GM23338 (cell line): ENCODE results near the gene CST9. TPM values are rescaled to one million over a fixed set of nuclear protein-coding genes. Genes with fewer than 3 reads are reported as not detected.

Experiments
- ATAC-seq: fragments of 200-7000 bp; cut with Tn5 transposase; 3 replicates; pipeline ENCODE4 v1.9.1; 2020
- DNase-seq: peaks from one replicate; pipeline ENCODE4 v3.0.0-alpha.2; 2015; ENCODE audit warnings: low spot score
- H2AFZ ChIP-seq: fragments of 200-600 bp; sonication (generic); 2 replicates; pipeline ENCODE4 v1.8.0; 2016; ENCODE audit warnings: antibody characterized with exemption, mild to moderate bottlenecking, moderate library complexity
- H3F3A ChIP-seq: fragments of 200-600 bp; sonication (generic); replicated peaks from 2 replicates; pipeline ENCODE4 v1.8.0; 2017; ENCODE audit warnings: antibody characterized with exemption, mixed run types, low read depth
- H3K27ac ChIP-seq: fragments of 200-600 bp; sonication (generic); 2 replicates; pipeline ENCODE4 v1.6.1; 2016; ENCODE audit warnings: low read depth
- H3K27me3 ChIP-seq: fragments of 200-600 bp; sonication (generic); 2 replicates; pipeline ENCODE4 v1.8.0; 2016; ENCODE audit warnings: mild to moderate bottlenecking, mixed run types, moderate library complexity; ENCODE audit not compliant: insufficient read depth
- H3K36me3 ChIP-seq: fragments of 200-600 bp; sonication (generic); 2 replicates; pipeline ENCODE4 v1.8.0; 2016; ENCODE audit warnings: mild to moderate bottlenecking; ENCODE audit not compliant: insufficient read depth
- H3K4me1 ChIP-seq: fragments of 200-600 bp; sonication (generic); 2 replicates; pipeline ENCODE4 v1.8.0; 2016; ENCODE audit warnings: mild to moderate bottlenecking, moderate library complexity; ENCODE audit not compliant: insufficient read depth
- H3K4me2 ChIP-seq: fragments of 200-600 bp; sonication (generic); 2 replicates; pipeline ENCODE4 v1.7.1; 2017; ENCODE audit warnings: mixed run types
- H3K4me3 ChIP-seq: fragments of 200-600 bp; sonication (generic); 2 replicates; pipeline ENCODE4 v1.6.1; 2016; ENCODE audit warnings: mixed run types
- H3K79me2 ChIP-seq: fragments of 200-600 bp; sonication (generic); replicated peaks from 2 replicates; pipeline ENCODE4 v1.8.0; 2017; ENCODE audit warnings: mild to moderate bottlenecking; ENCODE audit not compliant: insufficient read depth
- H3K9me2 ChIP-seq: fragments of 200-600 bp; sonication (generic); 2 replicates; pipeline ENCODE4 v1.8.0; 2017; ENCODE audit not compliant: insufficient read depth
- H4K20me1 ChIP-seq: fragments of 200-600 bp; sonication (generic); replicated peaks from 2 replicates; pipeline ENCODE4 v1.8.0; 2017; ENCODE audit warnings: mild to moderate bottlenecking; ENCODE audit not compliant: insufficient read depth
- H3K27ac Mint-ChIP-seq: 2 replicates; pipeline ENCODE4 v1.8.0; 2020; ENCODE audit warnings: inconsistent platforms, mild to moderate bottlenecking, moderate library complexity, mixed read lengths
- H3K27me3 Mint-ChIP-seq: 3 replicates; pipeline ENCODE4 v1.8.0; 2022; ENCODE audit warnings: low read depth, mild to moderate bottlenecking, moderate library complexity, mixed read lengths, inconsistent platforms; ENCODE audit not compliant: insufficient read depth, poor library complexity
- H3K36me3 Mint-ChIP-seq: 3 replicates; pipeline ENCODE4 v1.8.0; 2021; ENCODE audit warnings: low read depth, mild to moderate bottlenecking, inconsistent platforms, moderate library complexity, mixed read lengths
- H3K4me1 Mint-ChIP-seq: 3 replicates; pipeline ENCODE4 v1.8.0; 2020; ENCODE audit warnings: mild to moderate bottlenecking, inconsistent platforms, mixed read lengths
- H3K4me3 Mint-ChIP-seq: 3 replicates; pipeline ENCODE4 v1.8.0; 2021; ENCODE audit warnings: moderate library complexity, mild to moderate bottlenecking, inconsistent platforms, mixed read lengths
- H3K9me3 Mint-ChIP-seq: 3 replicates; pipeline ENCODE4 v1.8.0; 2020; ENCODE audit warnings: moderate library complexity, mild to moderate bottlenecking, inconsistent platforms, mixed read lengths
- CREB1 ChIP-seq: fragments of 250-450 bp; sonication (Bioruptor Pico); IDR thresholded peaks from 2 replicates; pipeline ENCODE4 v1.5.0; 2020; ENCODE audit warnings: low read depth, mild to moderate bottlenecking, moderate library complexity
- EZH2 ChIP-seq: fragments of 200-600 bp; sonication (generic); IDR thresholded peaks from one replicate; pipeline ENCODE4 v1.8.0; 2017; ENCODE audit warnings: antibody characterized with exemption, mild to moderate bottlenecking, low read depth; ENCODE audit not compliant: unreplicated experiment
- EZH2phosphoT487 ChIP-seq: fragments of 200-600 bp; sonication (generic); IDR thresholded peaks from one replicate; pipeline ENCODE4 v1.8.1; 2018; ENCODE audit warnings: antibody characterized with exemption; ENCODE audit not compliant: unreplicated experiment
- POLR2AphosphoS5 ChIP-seq: IDR thresholded peaks from 2 replicates; pipeline ENCODE4 v1.6.1; 2016; ENCODE audit warnings: antibody characterized with exemption, low read depth
- REST ChIP-seq: IDR thresholded peaks from one replicate; pipeline ENCODE4 v1.6.1; 2018; ENCODE audit warnings: antibody characterized with exemption; ENCODE audit not compliant: unreplicated experiment
- ZNF114 ChIP-seq: fragments of 250-450 bp; sonication (Bioruptor Pico); IDR thresholded peaks from 2 replicates; pipeline ENCODE4 v1.5.0; 2020; ENCODE audit warnings: mild to moderate bottlenecking, moderate library complexity
- ZNF331 ChIP-seq: fragments of 250-450 bp; sonication (Bioruptor Pico); IDR thresholded peaks from 2 replicates; pipeline ENCODE4 v1.5.0; 2020; ENCODE audit warnings: low read depth, mild to moderate bottlenecking, moderate library complexity
- ZNF462 ChIP-seq: fragments of 250-450 bp; sonication (Bioruptor Pico); IDR thresholded peaks from 2 replicates; pipeline ENCODE4 v1.5.0; 2020; ENCODE audit warnings: mild to moderate bottlenecking, moderate library complexity
- polyA plus RNA-seq: library from polyadenylated mRNA; unstranded; fragments of >200 nt; fragmentation: Nextera tagmentation; extraction: Ambion mirVana; gene quantifications from 2 replicates; pipeline ENCODE4 v1.2.1, GENCODE V29; 2016
- total RNA-seq: library from RNA; depleted of rRNA; stranded (reverse); fragments of >200 nt; shearing (Covaris generic); gene quantifications from 2 replicates; pipeline ENCODE4 v1.2.3, GENCODE V29; 2014
- TF ChIP-seq, protein P1 (sequence below): IDR thresholded peaks from 2 replicates; pipeline ENCODE4 v1.6.1; 2016; ENCODE audit warnings: antibody characterized with exemption
- TF ChIP-seq, protein P2 (sequence below), 2 experiments: fragments of 200-600 bp in 1 of 2; sonication (generic) in 1 of 2; conservative IDR thresholded peaks; 2 replicates each; pipeline versions ENCODE4 v1.5.1 to v1.6.1; 2016 to 2017; ENCODE audit warnings: antibody characterized with exemption in 2 of 2, low read depth in 2 of 2, mild to moderate bottlenecking in 2 of 2, moderate library complexity in 1 of 2

Gene CST9
- total and polyA plus RNA-seq, 2 experiments from 2014 or later: not detected

- Histone ChIP-seq H3K4me3 (no peak overlapping the region), H3K27me3 (no peaks in the 10 kb centered on the region), H3K79me2 (no peaks in the 10 kb centered on the region), H3K27ac (no peak overlapping the region), H3K9me2 (no peaks in the 10 kb centered on the region), H2AFZ (no peak overlapping the region), H3K4me1 (no peaks in the 10 kb centered on the region), H3K36me3 (no peaks in the 10 kb centered on the region), H3F3A (no peaks in the 10 kb centered on the region), H3K4me2 (no peak overlapping the region), H4K20me1 (no peaks in the 10 kb centered on the region)
- Mint-ChIP-seq H3K27ac (no peak overlapping the region), H3K27me3 (peaks cover 4% of the 10 kb centered on the region), H3K9me3 (no peaks in the 10 kb centered on the region; the same call in 2 of the 3 replicates), H3K4me3 (no peak overlapping the region), H3K4me1 (peaks cover under 1% of the 10 kb centered on the region; the same call in 2 of the 3 replicates), H3K36me3 (no peaks in the 10 kb centered on the region)
- TF ChIP-seq, protein P1, sequence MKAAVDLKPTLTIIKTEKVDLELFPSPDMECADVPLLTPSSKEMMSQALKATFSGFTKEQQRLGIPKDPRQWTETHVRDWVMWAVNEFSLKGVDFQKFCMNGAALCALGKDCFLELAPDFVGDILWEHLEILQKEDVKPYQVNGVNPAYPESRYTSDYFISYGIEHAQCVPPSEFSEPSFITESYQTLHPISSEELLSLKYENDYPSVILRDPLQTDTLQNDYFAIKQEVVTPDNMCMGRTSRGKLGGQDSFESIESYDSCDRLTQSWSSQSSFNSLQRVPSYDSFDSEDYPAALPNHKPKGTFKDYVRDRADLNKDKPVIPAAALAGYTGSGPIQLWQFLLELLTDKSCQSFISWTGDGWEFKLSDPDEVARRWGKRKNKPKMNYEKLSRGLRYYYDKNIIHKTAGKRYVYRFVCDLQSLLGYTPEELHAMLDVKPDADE: no peak
- TF ChIP-seq POLR2AphosphoS5 (no peak), EZH2 (no peak), CREB1 (CRISPR knock-in tag) (no peak), ZNF331 (CRISPR knock-in tag) (no peak), ZNF462 (CRISPR knock-in tag) (no peak), REST (no peak), EZH2phosphoT487 (no peak), ZNF114 (CRISPR knock-in tag) (no peak)
- TF ChIP-seq, protein P2, sequence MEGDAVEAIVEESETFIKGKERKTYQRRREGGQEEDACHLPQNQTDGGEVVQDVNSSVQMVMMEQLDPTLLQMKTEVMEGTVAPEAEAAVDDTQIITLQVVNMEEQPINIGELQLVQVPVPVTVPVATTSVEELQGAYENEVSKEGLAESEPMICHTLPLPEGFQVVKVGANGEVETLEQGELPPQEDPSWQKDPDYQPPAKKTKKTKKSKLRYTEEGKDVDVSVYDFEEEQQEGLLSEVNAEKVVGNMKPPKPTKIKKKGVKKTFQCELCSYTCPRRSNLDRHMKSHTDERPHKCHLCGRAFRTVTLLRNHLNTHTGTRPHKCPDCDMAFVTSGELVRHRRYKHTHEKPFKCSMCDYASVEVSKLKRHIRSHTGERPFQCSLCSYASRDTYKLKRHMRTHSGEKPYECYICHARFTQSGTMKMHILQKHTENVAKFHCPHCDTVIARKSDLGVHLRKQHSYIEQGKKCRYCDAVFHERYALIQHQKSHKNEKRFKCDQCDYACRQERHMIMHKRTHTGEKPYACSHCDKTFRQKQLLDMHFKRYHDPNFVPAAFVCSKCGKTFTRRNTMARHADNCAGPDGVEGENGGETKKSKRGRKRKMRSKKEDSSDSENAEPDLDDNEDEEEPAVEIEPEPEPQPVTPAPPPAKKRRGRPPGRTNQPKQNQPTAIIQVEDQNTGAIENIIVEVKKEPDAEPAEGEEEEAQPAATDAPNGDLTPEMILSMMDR (conservative IDR thresholded peaks at IDR 0.05; ENCODE audit: low read depth in 2 of 2): no peak
- DNase-seq (no peak), ATAC-seq (no peak)
Measured at GRCh38 chr20:23651117-23651516, 45.4 kb upstream of the CST9 start.
